SK-N-SH treated with all-trans-retinoic acid at 6 μM for 48 hours (cell line): ENCODE measurements around the gene B3GALT6.

Experiments used
- ATAC-seq: fragments of 200-7000 bp; cut with Tn5 transposase; 3 replicates; pipeline ENCODE4 v1.9.1; 2020; ENCODE audit warnings: mild to moderate bottlenecking, moderate library complexity
- ARNTL ChIP-seq: fragments of 450-650 bp; formaldehyde crosslinking; IDR thresholded peaks from 2 replicates; pipeline ENCODE4 v1.5.0; 2020; ENCODE audit warnings: low read depth, mild to moderate bottlenecking, moderate library complexity, borderline replicate concordance
- BACH2 ChIP-seq: fragments of 250-450 bp; sonication (Bioruptor Pico); IDR thresholded peaks from 2 replicates; pipeline ENCODE4 v1.9.0; 2021; ENCODE audit warnings: mild to moderate bottlenecking, borderline replicate concordance
- CREB5 ChIP-seq: fragments of 250-450 bp; sonication (Bioruptor Pico); IDR thresholded peaks from 2 replicates; pipeline ENCODE4 v1.5.1; 2020; ENCODE audit warnings: low read depth, mild to moderate bottlenecking, moderate library complexity
- CSDC2 ChIP-seq: fragments of 250-450 bp; sonication (Bioruptor Pico); IDR thresholded peaks from 2 replicates; pipeline ENCODE4 v1.5.0; 2020; ENCODE audit warnings: mild to moderate bottlenecking, moderate library complexity
- CSRNP3 ChIP-seq: fragments of 250-450 bp; sonication (Bioruptor Pico); IDR thresholded peaks from 2 replicates; pipeline ENCODE4 v1.5.1; 2021; ENCODE audit warnings: mild to moderate bottlenecking, moderate library complexity
- ESRRG ChIP-seq: fragments of 250-450 bp; sonication (Bioruptor Pico); IDR thresholded peaks from 2 replicates; pipeline ENCODE4 v1.6.1; 2021; ENCODE audit warnings: mild to moderate bottlenecking
- GLIS3 ChIP-seq: fragments of 250-450 bp; sonication (Bioruptor Pico); IDR thresholded peaks from 2 replicates; pipeline ENCODE4 v1.5.0; 2020; ENCODE audit warnings: mild to moderate bottlenecking, moderate library complexity
- ISL1 ChIP-seq: fragments of 250-450 bp; sonication (Bioruptor Pico); IDR thresholded peaks from 2 replicates; pipeline ENCODE4 v2.1.2; 2022; ENCODE audit warnings: mild to moderate bottlenecking, moderate library complexity
- OSR1 ChIP-seq: fragments of 250-450 bp; sonication (Bioruptor Pico); IDR thresholded peaks from 2 replicates; pipeline ENCODE4 v1.8.0; 2022; ENCODE audit warnings: moderate library complexity, mild to moderate bottlenecking, inconsistent platforms
- PATZ1 ChIP-seq: fragments of 250-450 bp; sonication (Bioruptor Pico); IDR thresholded peaks from 2 replicates; pipeline ENCODE4 v1.8.0; 2020; ENCODE audit warnings: mild to moderate bottlenecking, moderate library complexity, borderline replicate concordance
- PPARA ChIP-seq: fragments of 250-450 bp; sonication (Bioruptor Pico); IDR thresholded peaks from 2 replicates; pipeline ENCODE4 v1.5.0; 2020; ENCODE audit warnings: mild to moderate bottlenecking, borderline replicate concordance
- SNAI2 ChIP-seq: fragments of 250-450 bp; sonication (Bioruptor Pico); IDR thresholded peaks from 2 replicates; pipeline ENCODE4 v1.5.0; 2020; ENCODE audit warnings: mild to moderate bottlenecking, moderate library complexity
- TCF4 ChIP-seq: fragments of 250-450 bp; sonication (Bioruptor Pico); IDR thresholded peaks from 2 replicates; pipeline ENCODE4 v1.8.0; 2021; ENCODE audit warnings: mild to moderate bottlenecking, moderate library complexity, borderline replicate concordance
- TOX ChIP-seq: fragments of 250-450 bp; sonication (Bioruptor Pico); IDR thresholded peaks from 2 replicates; pipeline ENCODE4 v1.8.0; 2021; ENCODE audit warnings: mild to moderate bottlenecking, moderate library complexity, borderline replicate concordance
- TSHZ2 ChIP-seq: fragments of 250-450 bp; sonication (Bioruptor Pico); IDR thresholded peaks from 2 replicates; pipeline ENCODE4 v1.5.0; 2020; ENCODE audit warnings: mild to moderate bottlenecking, moderate library complexity
- ZC3H10 ChIP-seq: fragments of 250-450 bp; sonication (Bioruptor Pico); IDR thresholded peaks from 2 replicates; pipeline ENCODE4 v1.5.1; 2021; ENCODE audit warnings: mild to moderate bottlenecking, moderate library complexity
- ZFP3 ChIP-seq: fragments of 250-450 bp; sonication (Bioruptor Pico); IDR thresholded peaks from 2 replicates; pipeline ENCODE4 v1.5.0; 2020; ENCODE audit warnings: mild to moderate bottlenecking, moderate library complexity
- ZFP30 ChIP-seq: fragments of 450-650 bp; formaldehyde crosslinking; IDR thresholded peaks from 2 replicates; pipeline ENCODE4 v1.5.0; 2022; ENCODE audit warnings: mild to moderate bottlenecking, moderate library complexity
- ZNF565 ChIP-seq: fragments of 450-650 bp; formaldehyde crosslinking; conservative IDR thresholded peaks from 2 replicates; pipeline ENCODE4 v1.5.0; 2020; ENCODE audit warnings: low read depth, mild to moderate bottlenecking, moderate library complexity
- ZNF70 ChIP-seq: fragments of 450-650 bp; formaldehyde crosslinking; IDR thresholded peaks from 2 replicates; pipeline ENCODE4 v1.5.0; 2020; ENCODE audit warnings: mild to moderate bottlenecking, moderate library complexity
- ZNF8 ChIP-seq: fragments of 450-650 bp; formaldehyde crosslinking; IDR thresholded peaks from 2 replicates; pipeline ENCODE4 v1.5.0; 2020; ENCODE audit warnings: mild to moderate bottlenecking, moderate library complexity

Gene B3GALT6

GRCh38 chr1:1264026-1264425, 32.0 kb downstream of the B3GALT6 start (continued):
- TF ChIP-seq CSRNP3 (CRISPR knock-in tag): no peak

- TF ChIP-seq ZC3H10 (no peak), PATZ1 (CRISPR knock-in tag) (no peak), TSHZ2 (CRISPR knock-in tag) (no peak), TOX (no peak), ISL1 (CRISPR knock-in tag) (peak; percentile 53), ZFP30 (CRISPR knock-in tag) (no peak), GLIS3 (CRISPR knock-in tag) (no peak), CSDC2 (no peak), ARNTL (CRISPR knock-in tag) (no peak), CSRNP3 (CRISPR knock-in tag) (no peak), TCF4 (no peak), BACH2 (CRISPR knock-in tag) (no peak), ZNF70 (CRISPR knock-in tag) (no peak), CREB5 (0 out of 2 replicates have a peak, but pooled peaks have one; percentile 39), OSR1 (CRISPR knock-in tag) (no peak), ZFP3 (CRISPR knock-in tag) (no peak), SNAI2 (no peak), ZNF8 (CRISPR knock-in tag) (no peak)
- peak; percentile 91 for ATAC-seq
Measured at GRCh38 chr1:1264868-1265272, 32.8 kb downstream of the B3GALT6 start.

- no peak for ATAC-seq
- TF ChIP-seq CSDC2 (no peak), ZNF565 (no peak), PPARA (CRISPR knock-in tag) (no peak), ZC3H10 (no peak)
Measured at GRCh38 chr1:1267488-1268283, 35.6 kb downstream of the B3GALT6 start.

GRCh38 chr1:1268284-1268682, 36.2 kb downstream of the B3GALT6 start:
- TF ChIP-seq ESRRG (CRISPR knock-in tag): no peak
- ATAC-seq: no peak
